HCT116 (cell line): ENCODE measurements around the gene IL21. TPM values are rescaled to one million over a fixed set of nuclear protein-coding genes. Genes with fewer than 3 reads are reported as not detected.

Source experiments
- ATAC-seq: fragments of 200-7000 bp; cut with Tn5 transposase; 2 replicates; pipeline ENCODE4 v1.9.1; 2020; ENCODE audit warnings: mild to moderate bottlenecking, moderate library complexity
- BruUV-seq: library from RNA; stranded (reverse); fragments of 400-500 nt; replicated peaks from 2 replicates; lab custom pipeline; 2021; lab: Mats Ljungman, UMichigan
- CTCF ChIA-PET: fragments of 300-600 bp; sonication (Branson Sonifier 250); formaldehyde crosslinking; loops from one replicate; lab custom pipeline; 2021; ENCODE audit warnings: antibody characterized with exemption; lab: Charles Lee
- POLR2A ChIA-PET: fragments of 300-600, 350-600 bp; sonication (Branson Sonifier 250); formaldehyde crosslinking; loops from one replicate; lab custom pipeline; 2021; ENCODE audit warnings: antibody characterized with exemption; lab: Charles Lee
- RAD21 ChIA-PET, 2 experiments: fragments of 300-600 bp; sonication (Branson Sonifier 250); formaldehyde crosslinking; loops; one replicate each; lab custom pipeline; 2023; ENCODE audit warnings: low total read pairs in 2 of 2; ENCODE audit not compliant: uncharacterized antibody in 2 of 2, unreplicated experiment in 2 of 2, low non-redundant PET in 1 of 2; lab: Charles Lee
- DNase-seq: peaks from one replicate; pipeline ENCODE4 v3.0.0-alpha.2; 2010; ENCODE audit warnings: low read depth, low spot score
- H2AFZ ChIP-seq: fragments of 200-600 bp; shearing (Covaris generic), sonication (generic); 2 replicates; pipeline ENCODE4 v1.6.1; 2017; ENCODE audit warnings: low read depth, mixed run types, mixed read lengths, antibody characterized with exemption, low read length; ENCODE audit not compliant: poor library complexity, severe bottlenecking
- H3K27ac ChIP-seq: 2 replicates; pipeline ENCODE4 v1.5.1; 2012; ENCODE audit warnings: low read depth, low read length
- H3K27me3 ChIP-seq: fragments of 200-600 bp; sonication (generic); 2 replicates; pipeline ENCODE4 v1.6.1; 2016; ENCODE audit warnings: mixed run types, low read length, mixed read lengths; ENCODE audit not compliant: insufficient read depth
- H3K36me3 ChIP-seq, 2 experiments: fragments of 200-500 bp in 1 of 2; fragments of 200-600 bp in 1 of 2; sonication (Bioruptor generic) in 1 of 2; sonication (generic) in 1 of 2; 2 replicates each; pipeline versions ENCODE4 v1.5.1 to v1.6.1; 2014 to 2016; ENCODE audit warnings: low read length in 2 of 2, inconsistent platforms in 1 of 2, mixed read lengths in 1 of 2, mixed run types in 1 of 2; ENCODE audit not compliant: insufficient read depth in 2 of 2, control insufficient read depth in 1 of 2
- H3K4me1 ChIP-seq, 2 experiments: fragments of 200-600 bp in 1 of 2; sonication (generic) in 1 of 2; 2 replicates each; pipeline versions ENCODE4 v1.5.1 to v1.6.1; 2012 to 2017; ENCODE audit warnings: low read length in 2 of 2, inconsistent platforms in 1 of 2, mild to moderate bottlenecking in 1 of 2, mixed read lengths in 1 of 2, mixed run types in 1 of 2, moderate library complexity in 1 of 2; ENCODE audit not compliant: insufficient read depth in 2 of 2, control insufficient read depth in 1 of 2
- H3K4me2 ChIP-seq: fragments of 200-600 bp; sonication (generic); 2 replicates; pipeline ENCODE4 v1.6.1; 2017; ENCODE audit warnings: mixed run types, low read length, mixed read lengths
- H3K4me3 ChIP-seq, 2 experiments: fragments of 200-600 bp in 1 of 2; sonication (generic) in 1 of 2; replicated peaks in 1 of 2; 2 replicates each; pipeline ENCODE4 v1.5.1; 2011 to 2016; ENCODE audit warnings: low read length in 2 of 2, control low read depth in 1 of 2, low read depth in 1 of 2, mild to moderate bottlenecking in 1 of 2, mixed read lengths in 1 of 2, mixed run types in 1 of 2
- H3K79me2 ChIP-seq: fragments of 200-600 bp; sonication (generic); 2 replicates; pipeline ENCODE4 v1.6.1; 2017; ENCODE audit warnings: mild to moderate bottlenecking, mixed run types, low read length, moderate library complexity, mixed read lengths; ENCODE audit not compliant: insufficient read depth
- H3K9ac ChIP-seq: fragments of 200-600 bp; sonication (generic); 2 replicates; pipeline ENCODE4 v1.6.1; 2016; ENCODE audit warnings: low read length, mixed read lengths
- H3K9me2 ChIP-seq: fragments of 200-600 bp; sonication (generic), shearing (Covaris generic); 2 replicates; pipeline ENCODE4 v1.6.1; 2017; ENCODE audit warnings: mixed run types, mild to moderate bottlenecking, moderate library complexity; ENCODE audit not compliant: insufficient read depth
- H3K9me3 ChIP-seq, 2 experiments: fragments of 200-500 bp in 1 of 2; fragments of 200-600 bp in 1 of 2; sonication (Bioruptor generic) in 1 of 2; sonication (generic) in 1 of 2; 2 replicates each; pipeline ENCODE4 v1.6.1; 2014 to 2017; ENCODE audit warnings: low read length in 2 of 2, mixed read lengths in 2 of 2, inconsistent platforms in 1 of 2, low read depth in 1 of 2, mild to moderate bottlenecking in 1 of 2, mixed run types in 1 of 2, moderate library complexity in 1 of 2; ENCODE audit not compliant: control insufficient read depth in 1 of 2, insufficient read depth in 1 of 2
- H4K20me1 ChIP-seq: fragments of 200-600 bp; sonication (generic), shearing (Covaris generic); 2 replicates; pipeline ENCODE4 v1.6.1; 2017; ENCODE audit warnings: mixed run types, mild to moderate bottlenecking, moderate library complexity; ENCODE audit not compliant: insufficient read depth
- EGR1 ChIP-seq: IDR thresholded peaks from 2 replicates; pipeline ENCODE4 v1.6.1; 2012; ENCODE audit warnings: low read depth
- FOSL1 ChIP-seq: IDR thresholded peaks from 2 replicates; pipeline ENCODE4 v1.6.1; 2012; ENCODE audit warnings: low read depth
- MAX ChIP-seq: IDR thresholded peaks from 2 replicates; pipeline ENCODE4 v1.6.1; 2012
- POLR2A ChIP-seq: IDR thresholded peaks from 2 replicates; pipeline ENCODE4 v1.7.0; 2011; ENCODE audit warnings: borderline replicate concordance; ENCODE audit not compliant: insufficient read depth, insufficient read length; ENCODE audit errors: extremely low read depth
- POLR2AphosphoS5 ChIP-seq: IDR thresholded peaks from 2 replicates; pipeline ENCODE4 v1.6.1; 2011; ENCODE audit warnings: mild to moderate bottlenecking, low read depth, low read length, moderate library complexity
- RAD21 ChIP-seq: IDR thresholded peaks from 2 replicates; pipeline ENCODE4 v1.6.1; 2012; ENCODE audit warnings: low read depth, mild to moderate bottlenecking
- ZFX ChIP-seq: fragments of 450-650 bp; IDR thresholded peaks from 2 replicates; pipeline ENCODE4 v1.6.1; 2017
- intact Hi-C: fragments of 100-400 bp; cut with micrococcal nuclease; formaldehyde crosslinking; loops from 2 replicates; pipeline ENCODE4 v1.10.0; 2022
- total RNA-seq: library from RNA; stranded (reverse); gene quantifications from one replicate; pipeline ENCODE4 v1.2.1, GENCODE V29; 2021; ENCODE audit not compliant: unreplicated experiment
- TF ChIP-seq, protein P1 (sequence below): IDR thresholded peaks from 2 replicates; pipeline ENCODE4 v1.6.1; 2012
- TF ChIP-seq, protein P2 (sequence below): IDR thresholded peaks from 2 replicates; pipeline ENCODE4 v1.6.1; 2012; ENCODE audit warnings: low read depth
- TF ChIP-seq, protein P3 (sequence below), 3 experiments: fragments of 200-600 bp in 1 of 3; sonication (generic) in 1 of 3; IDR thresholded peaks in 2 of 3; conservative IDR thresholded peaks in 1 of 3; 2 replicates each; pipeline ENCODE4 v1.5.1; 2012 to 2017; ENCODE audit warnings: low read depth in 2 of 3, low read length in 2 of 3, antibody characterized with exemption in 1 of 3, borderline replicate concordance in 1 of 3, control low read depth in 1 of 3, mild to moderate bottlenecking in 1 of 3, mixed read lengths in 1 of 3, mixed run types in 1 of 3, moderate library complexity in 1 of 3; ENCODE audit not compliant: insufficient read depth in 1 of 3

The IL21 gene
- total RNA-seq, 1 experiment from 2014 or later = 0.12 TPM

DNA sequence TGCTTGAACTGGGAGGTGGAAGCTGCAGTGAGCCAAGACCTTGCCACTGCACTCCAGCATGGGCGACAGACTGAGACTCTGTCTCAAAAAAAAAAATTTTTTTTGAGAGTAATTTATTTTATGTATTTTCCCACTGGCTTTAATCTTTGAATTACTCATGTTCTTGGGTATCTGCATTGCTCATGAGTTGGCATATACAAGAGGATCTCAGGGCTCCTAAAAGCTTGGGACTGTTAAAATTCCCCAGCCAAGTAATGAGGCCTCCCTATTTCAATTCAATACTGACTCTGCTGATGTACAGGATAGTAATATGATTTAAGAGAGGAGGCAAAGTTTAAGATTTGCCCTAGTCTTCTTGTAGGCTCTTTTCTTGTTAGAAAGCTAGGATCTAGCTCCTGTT is 6.2 kb downstream of the IL21 start:
- Histone ChIP-seq H3K27me3 (no peaks in the 10 kb centered on the region), H3K9me2 (no peaks in the 10 kb centered on the region), H3K4me3 (no peak overlapping the region), H3K9me3 (no peaks in the 10 kb centered on the region), H4K20me1 (no peaks in the 10 kb centered on the region), H3K27ac (no peak overlapping the region), H3K36me3 (no peaks in the 10 kb centered on the region), H3K9ac (no peak overlapping the region)
- ChIA-PET CTCF (no interaction called here), RAD21 (no interaction called here), POLR2A (no interaction called here)
- intact Hi-C loops = no loop called here
- ATAC-seq (no peak), DNase-seq (no peak)
- BruUV-seq = no TSS peak
- TF ChIP-seq, protein P1, sequence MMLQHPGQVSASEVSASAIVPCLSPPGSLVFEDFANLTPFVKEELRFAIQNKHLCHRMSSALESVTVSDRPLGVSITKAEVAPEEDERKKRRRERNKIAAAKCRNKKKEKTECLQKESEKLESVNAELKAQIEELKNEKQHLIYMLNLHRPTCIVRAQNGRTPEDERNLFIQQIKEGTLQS = no peak
- TF ChIP-seq FOSL1 (no peak), POLR2AphosphoS5 (no peak), ZFX (no peak), POLR2A (no peak), RAD21 (no peak), EGR1 (no peak), MAX (no peak)
- TF ChIP-seq, protein P2, sequence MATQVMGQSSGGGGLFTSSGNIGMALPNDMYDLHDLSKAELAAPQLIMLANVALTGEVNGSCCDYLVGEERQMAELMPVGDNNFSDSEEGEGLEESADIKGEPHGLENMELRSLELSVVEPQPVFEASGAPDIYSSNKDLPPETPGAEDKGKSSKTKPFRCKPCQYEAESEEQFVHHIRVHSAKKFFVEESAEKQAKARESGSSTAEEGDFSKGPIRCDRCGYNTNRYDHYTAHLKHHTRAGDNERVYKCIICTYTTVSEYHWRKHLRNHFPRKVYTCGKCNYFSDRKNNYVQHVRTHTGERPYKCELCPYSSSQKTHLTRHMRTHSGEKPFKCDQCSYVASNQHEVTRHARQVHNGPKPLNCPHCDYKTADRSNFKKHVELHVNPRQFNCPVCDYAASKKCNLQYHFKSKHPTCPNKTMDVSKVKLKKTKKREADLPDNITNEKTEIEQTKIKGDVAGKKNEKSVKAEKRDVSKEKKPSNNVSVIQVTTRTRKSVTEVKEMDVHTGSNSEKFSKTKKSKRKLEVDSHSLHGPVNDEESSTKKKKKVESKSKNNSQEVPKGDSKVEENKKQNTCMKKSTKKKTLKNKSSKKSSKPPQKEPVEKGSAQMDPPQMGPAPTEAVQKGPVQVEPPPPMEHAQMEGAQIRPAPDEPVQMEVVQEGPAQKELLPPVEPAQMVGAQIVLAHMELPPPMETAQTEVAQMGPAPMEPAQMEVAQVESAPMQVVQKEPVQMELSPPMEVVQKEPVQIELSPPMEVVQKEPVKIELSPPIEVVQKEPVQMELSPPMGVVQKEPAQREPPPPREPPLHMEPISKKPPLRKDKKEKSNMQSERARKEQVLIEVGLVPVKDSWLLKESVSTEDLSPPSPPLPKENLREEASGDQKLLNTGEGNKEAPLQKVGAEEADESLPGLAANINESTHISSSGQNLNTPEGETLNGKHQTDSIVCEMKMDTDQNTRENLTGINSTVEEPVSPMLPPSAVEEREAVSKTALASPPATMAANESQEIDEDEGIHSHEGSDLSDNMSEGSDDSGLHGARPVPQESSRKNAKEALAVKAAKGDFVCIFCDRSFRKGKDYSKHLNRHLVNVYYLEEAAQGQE = no peak
- TF ChIP-seq, protein P3, sequence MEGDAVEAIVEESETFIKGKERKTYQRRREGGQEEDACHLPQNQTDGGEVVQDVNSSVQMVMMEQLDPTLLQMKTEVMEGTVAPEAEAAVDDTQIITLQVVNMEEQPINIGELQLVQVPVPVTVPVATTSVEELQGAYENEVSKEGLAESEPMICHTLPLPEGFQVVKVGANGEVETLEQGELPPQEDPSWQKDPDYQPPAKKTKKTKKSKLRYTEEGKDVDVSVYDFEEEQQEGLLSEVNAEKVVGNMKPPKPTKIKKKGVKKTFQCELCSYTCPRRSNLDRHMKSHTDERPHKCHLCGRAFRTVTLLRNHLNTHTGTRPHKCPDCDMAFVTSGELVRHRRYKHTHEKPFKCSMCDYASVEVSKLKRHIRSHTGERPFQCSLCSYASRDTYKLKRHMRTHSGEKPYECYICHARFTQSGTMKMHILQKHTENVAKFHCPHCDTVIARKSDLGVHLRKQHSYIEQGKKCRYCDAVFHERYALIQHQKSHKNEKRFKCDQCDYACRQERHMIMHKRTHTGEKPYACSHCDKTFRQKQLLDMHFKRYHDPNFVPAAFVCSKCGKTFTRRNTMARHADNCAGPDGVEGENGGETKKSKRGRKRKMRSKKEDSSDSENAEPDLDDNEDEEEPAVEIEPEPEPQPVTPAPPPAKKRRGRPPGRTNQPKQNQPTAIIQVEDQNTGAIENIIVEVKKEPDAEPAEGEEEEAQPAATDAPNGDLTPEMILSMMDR (IDR thresholded peaks at IDR 0.05 in 2 of 3, conservative IDR thresholded peaks at IDR 0.05 in 1 of 3; ENCODE audit: borderline replicate concordance in 1 of 3, insufficient read depth in 1 of 3, low read depth in 2 of 3, low read length in 2 of 3) = no peak
- TF ChIP-seq, all 23 proteins: peak for 0
- H3K79me2 ChIP-seq = no peaks in the 10 kb centered on the region
- H3K4me1 ChIP-seq = no peaks in the 10 kb centered on the region
- H2AFZ ChIP-seq = no peak overlapping the region
- H3K4me2 ChIP-seq = no peak overlapping the region
